Glomerular visceral epithelial cell (primary cell): Measurements from ENCODE around the gene TXNDC17.
"Not testable (repeated sequence)": the region's sequence is repeated elsewhere in the genome, so short reads cannot be mapped to it uniquely, and the experiment has no call there.

Source experiments
- DNase-seq: peaks from one replicate; pipeline ENCODE4 v3.0.0-alpha.2; 2016; ENCODE audit errors: extremely low spot score

The TXNDC17 gene

DNA sequence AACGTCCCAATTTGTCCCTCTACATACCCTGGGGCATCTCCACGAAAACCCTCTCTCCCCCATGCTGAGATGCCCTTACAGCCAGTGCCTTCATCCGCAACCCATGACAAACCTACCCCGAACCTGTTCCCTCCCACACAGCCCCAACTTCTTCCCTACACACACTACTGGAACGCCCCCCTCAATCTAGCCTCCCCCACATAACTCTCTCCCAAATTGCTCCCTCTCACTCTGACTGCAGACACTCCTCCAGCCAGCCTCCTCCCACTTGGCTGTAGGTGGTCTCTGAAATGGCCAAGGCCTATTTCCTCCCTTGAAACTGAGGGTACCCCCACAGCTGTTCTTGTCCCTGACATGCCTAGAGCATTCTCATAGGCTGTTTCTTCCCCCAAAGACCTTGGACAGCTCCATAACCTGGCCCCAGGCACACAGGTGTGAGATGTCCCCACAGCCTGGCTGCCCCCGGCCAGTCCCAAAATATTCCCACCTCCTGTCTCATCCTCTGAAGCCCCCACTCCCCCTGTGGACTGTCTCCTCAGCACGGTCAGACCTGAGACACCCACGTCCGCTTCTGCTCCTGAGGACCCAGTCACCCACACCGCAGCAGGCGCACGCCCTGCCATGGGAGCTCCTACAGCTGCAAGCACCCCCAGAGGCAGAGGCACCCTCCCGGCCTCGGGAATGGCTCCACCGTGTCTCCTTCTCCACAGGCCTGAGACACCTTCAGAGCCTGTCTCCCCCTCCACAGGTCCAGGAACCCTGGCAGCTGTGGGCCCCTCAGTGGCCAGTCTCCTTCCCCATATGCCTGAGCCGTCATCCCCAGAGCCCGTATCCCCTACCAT, 4.0 kb upstream of the TXNDC17 start:
- DNase-seq, result no peak

DNA sequence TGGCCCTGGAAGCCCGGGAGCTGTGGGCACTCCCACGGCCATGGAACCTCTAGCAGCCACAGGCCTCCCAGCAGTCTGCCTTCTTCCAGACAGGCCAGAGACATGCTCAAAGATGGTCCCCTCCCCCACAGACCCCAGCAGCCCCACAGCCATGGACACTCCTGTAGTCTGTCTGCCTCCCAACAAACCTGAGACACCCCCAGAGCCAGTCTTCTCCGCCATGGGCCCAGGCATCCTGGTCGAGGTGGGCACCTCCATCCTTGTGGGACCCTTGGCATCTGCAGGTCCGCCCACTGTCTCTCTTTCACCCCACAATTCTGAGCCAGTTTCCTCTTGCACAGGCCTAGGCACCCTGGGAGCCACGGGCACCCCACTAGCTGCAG, 3.4 kb upstream of the TXNDC17 start:
- no peak for DNase-seq

DNA sequence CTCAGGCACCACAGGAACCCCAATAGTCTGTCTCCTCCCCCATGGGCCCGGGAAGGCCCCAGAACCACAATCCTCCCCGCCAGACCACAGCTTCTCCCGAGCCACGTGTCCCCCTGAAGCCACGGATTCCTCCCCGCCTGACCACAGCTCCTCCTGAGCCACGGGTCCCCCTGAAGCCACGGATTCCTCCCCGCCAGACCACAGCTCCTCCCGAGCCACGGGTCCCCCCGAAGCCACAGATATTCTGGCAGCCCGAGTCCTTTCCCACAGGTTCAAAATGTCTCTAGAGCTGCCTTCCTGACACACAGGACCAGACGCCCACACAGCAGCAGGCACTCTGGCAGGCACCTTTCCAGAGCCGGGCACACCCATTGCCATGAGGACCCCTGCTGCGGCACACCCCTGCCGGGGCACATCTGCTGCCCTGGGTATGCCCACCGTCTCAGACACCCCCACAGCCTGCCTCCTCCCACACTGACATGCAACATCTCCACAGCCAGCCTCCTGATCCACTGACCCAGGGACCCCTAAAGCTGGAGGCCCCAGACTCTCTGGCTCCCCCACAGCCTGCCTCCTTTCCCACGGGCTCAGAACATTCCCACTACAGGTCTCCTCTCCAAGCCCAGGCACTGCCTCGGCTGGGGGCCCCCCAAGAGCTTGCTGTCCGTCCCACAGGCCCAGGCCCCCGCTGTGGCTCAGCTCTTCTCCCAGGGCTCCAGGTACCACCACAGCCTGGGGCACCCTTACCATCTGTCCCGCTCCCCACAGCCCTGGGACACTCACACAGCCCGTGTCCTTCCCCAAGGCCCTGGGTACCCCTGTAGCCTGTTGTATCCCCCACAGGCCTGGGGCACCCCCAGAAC, 2.6 kb upstream of the TXNDC17 start:
- DNase-seq, result no peak

GRCh38 chr17:6639014-6639585, 1.8 kb upstream of the TXNDC17 start:
- DNase-seq, result peak; percentile 17

GRCh38 chr17:6639586-6640535, 999 bp upstream of the TXNDC17 start:
- DNase-seq, result peak; percentile 43

- no peak for DNase-seq
Measured at GRCh38 chr17:6641247-6641863, 495 bp downstream of the TXNDC17 start.

GRCh38 chr17:6642592-6642991, 1.7 kb downstream of the TXNDC17 start:
- no peak for DNase-seq

DNA sequence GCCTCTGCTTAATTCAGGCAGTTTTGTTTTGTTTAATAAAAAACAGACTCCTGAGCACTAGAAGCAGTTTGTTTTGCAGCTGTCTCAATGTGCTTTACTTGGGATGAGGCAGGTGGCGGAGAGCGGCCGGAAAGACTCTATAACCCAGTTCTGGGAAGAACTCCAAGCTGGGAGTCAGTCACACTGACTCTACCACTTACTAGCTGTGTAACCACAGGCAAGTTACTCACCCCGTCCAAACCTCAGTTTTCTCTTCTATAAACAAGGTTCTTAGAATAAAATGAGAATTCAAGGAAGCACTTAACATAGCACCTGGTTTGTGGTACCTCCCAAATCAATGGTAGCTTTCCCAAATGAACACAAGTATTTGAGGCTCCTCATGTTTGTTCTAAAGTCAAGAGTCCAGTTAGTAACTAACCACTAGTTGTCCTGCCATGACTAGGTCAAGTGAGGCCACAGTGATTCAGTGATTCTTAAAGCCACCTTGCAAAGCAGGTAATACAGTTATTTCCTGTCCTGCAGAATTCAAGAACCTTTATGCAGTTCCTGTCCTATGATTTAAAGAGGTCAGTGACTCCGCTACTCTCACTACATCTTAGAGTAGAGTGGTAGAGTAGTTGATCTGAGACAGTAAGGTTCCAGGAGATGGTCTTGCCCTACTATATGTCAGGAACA, 2.7 kb downstream of the TXNDC17 start:
- peak; percentile 26 for DNase-seq

GRCh38 chr17:6648181-6648580, 7.3 kb downstream of the TXNDC17 start:
- DNase-seq, result peak; percentile 23

DNA sequence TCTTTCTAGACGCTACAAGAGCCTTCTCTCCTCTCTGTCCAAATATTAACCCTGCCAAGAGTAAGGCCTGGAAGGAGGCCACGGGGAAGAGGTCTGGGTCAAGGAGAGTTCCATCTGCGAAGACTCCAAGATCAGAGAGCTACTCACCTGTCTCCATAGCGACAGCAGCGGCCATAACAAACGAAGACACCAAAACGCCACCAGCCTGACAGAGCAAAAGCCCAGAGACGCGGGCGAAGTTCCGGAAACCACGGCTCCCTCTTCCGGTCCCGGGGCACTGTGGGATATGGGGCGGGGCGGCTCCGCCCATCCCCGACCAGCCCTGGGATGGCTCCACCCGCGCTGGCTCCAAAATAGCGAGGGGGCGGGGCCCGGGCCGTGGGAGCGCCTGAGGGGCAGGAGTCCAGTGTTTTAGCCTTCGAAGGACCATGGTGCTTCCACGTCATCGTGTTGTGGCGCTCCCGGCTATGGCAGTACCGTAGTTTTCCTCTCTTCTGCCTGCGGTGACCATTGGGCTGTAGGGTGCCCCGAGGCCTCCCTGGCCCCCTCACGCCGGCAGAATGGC, 10.6 kb downstream of the TXNDC17 start, which contains the start of the genes C17orf100 and MED31:
Gene C17orf100 (plus strand): TSS at position 409 of the 565 bp plus-strand sequence. CDS start 152 bp downstream, at position 561.
Gene MED31 (minus strand): TSS at position 252 of the 565 bp plus-strand sequence. CDS start 77 bp downstream, at position 175.
- peak; percentile 96 for DNase-seq

- DNase-seq, result peak; percentile 20
Measured at GRCh38 chr17:6651919-6652452, 11.1 kb downstream of the TXNDC17 start.

DNA sequence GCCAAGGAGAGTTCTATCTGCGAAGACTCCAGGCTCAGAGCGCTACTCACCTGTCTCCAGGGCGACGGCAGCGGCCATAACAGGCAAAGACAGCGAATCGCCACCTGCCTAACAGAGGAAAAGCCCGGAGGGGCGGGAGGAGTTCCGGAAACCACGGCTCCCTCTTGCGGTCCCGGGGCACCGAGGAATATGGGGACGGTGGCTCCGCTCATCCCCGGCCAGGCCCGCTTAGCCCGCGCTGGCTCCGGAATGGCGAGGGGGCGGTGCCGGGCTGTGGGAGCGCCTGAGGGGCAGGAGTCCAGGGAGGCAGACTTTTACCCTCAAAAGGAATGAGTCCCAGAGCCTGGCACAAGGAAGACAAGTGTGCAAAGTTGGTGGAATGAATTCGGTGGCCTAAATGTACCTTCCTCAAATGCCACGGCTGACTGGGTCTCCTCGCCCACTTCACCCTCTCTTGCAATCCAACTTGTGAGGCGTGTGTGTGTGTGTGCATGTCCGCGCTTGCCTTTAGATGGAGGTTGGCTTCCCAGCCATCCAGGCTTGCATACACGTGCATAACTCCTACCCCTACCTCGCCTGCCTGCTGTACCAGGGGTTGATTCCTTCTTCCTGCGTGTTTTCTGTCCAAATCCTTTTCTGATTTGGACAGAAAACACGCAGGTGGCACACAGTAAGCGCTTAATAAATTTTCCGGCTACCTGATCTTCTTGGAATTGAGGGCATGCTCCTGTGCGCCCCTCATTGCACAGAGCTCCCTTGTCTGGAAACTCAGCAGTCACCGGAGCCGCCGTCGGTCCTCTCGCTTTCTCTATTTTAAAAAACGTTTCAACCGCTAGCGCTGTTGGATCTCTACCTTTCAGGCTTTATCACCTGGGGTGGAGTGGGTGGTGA, 14.2 kb downstream of the TXNDC17 start:
- peak; percentile 27 for DNase-seq

DNA sequence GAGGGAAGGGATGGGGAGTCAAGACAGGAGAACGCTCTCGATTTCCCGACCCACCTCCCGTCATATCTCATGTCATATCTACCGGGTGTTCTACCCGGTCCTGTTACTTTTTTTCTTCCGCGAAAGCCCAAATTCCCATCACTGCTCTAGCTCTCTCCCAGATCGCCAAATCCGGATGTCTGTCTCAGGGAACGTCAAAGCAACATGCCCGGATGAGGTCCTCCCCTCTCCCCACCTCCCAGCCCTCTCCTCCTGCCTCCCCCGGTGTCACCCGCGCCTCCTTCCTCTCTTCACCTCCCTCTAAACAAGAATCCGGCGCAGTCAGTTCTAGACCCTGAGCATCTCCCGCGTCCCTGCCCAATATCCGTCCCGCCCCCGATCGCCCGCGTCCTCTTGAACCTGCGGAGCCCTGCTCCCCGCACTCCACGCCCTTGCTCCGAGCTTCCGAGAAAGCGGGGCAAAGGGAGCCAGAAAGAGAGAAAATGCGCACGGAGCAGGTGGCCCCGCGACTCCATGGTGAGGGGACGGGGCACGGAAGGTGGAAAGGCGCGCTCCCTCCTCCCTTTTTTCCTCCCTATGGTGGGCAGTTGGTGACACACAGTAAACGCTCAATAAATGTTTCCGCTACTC, 15.0 kb downstream of the TXNDC17 start:
- DNase-seq, result not testable (repeated sequence)

- not testable (repeated sequence) for DNase-seq
Measured at GRCh38 chr17:6656797-6657632, 16.2 kb downstream of the TXNDC17 start.

- no peak for DNase-seq
Measured at GRCh38 chr17:6657633-6658287, 16.9 kb downstream of the TXNDC17 start.

- DNase-seq, result not testable (repeated sequence)
Measured at GRCh38 chr17:6658411-6658810, 17.6 kb downstream of the TXNDC17 start.
